IPS-NIHi7 (cell line): Measurements from ENCODE around the gene METTL9.
"Not testable (repeated sequence)": the region's sequence is repeated elsewhere in the genome, so short reads cannot be mapped to it uniquely, and the experiment has no call there.

Experiments
- DNase-seq: peaks from one replicate; pipeline ENCODE4 v3.0.0; 2012; ENCODE audit warnings: mixed read lengths; ENCODE audit errors: extremely low spot score

METTL9 gene

GRCh38 chr16:21663889-21664647 is 64.7 kb downstream of the METTL9 start, which contains the start of gene OTOA:
Gene OTOA, plus strand, starts transcription at chr16:21663968. Its CDS starts 14,547 bp downstream, at chr16:21678515.
- peak; percentile 64 for DNase-seq

- DNase-seq = no peak
These were observed 65.6 kb downstream of the METTL9 start for GRCh38 chr16:21664801-21665492.

GRCh38 chr16:21666772-21667171 is 67.4 kb downstream of the METTL9 start:
- no peak for DNase-seq

- no peak for DNase-seq
These were observed 68.2 kb downstream of the METTL9 start for GRCh38 chr16:21667575-21667974.

- DNase-seq = no peak
These were observed 74.1 kb downstream of the METTL9 start for GRCh38 chr16:21673469-21673868.

- DNase-seq = not testable (repeated sequence)
These were observed 75.1 kb downstream of the METTL9 start for GRCh38 chr16:21674456-21674855.

GRCh38 chr16:21680714-21681113 is 81.3 kb downstream of the METTL9 start:
- not testable (repeated sequence) for DNase-seq

- DNase-seq = no peak
These were observed 83.8 kb downstream of the METTL9 start for GRCh38 chr16:21683184-21683583.

GRCh38 chr16:21684199-21684598 is 84.8 kb downstream of the METTL9 start:
- peak; percentile 76 for DNase-seq

GRCh38 chr16:21685034-21685455 is 85.7 kb downstream of the METTL9 start:
- peak; percentile 89 for DNase-seq

GRCh38 chr16:21689107-21689506 is 89.7 kb downstream of the METTL9 start:
- DNase-seq = no peak

GRCh38 chr16:21690967-21691366 is 91.6 kb downstream of the METTL9 start:
- DNase-seq = not testable (repeated sequence)

- no peak for DNase-seq
These were observed 95.2 kb downstream of the METTL9 start for GRCh38 chr16:21694609-21695008.

GRCh38 chr16:21697032-21697431 is 97.7 kb downstream of the METTL9 start:
- DNase-seq = no peak

GRCh38 chr16:21698169-21699032 is 99.0 kb downstream of the METTL9 start:
- no peak for DNase-seq

GRCh38 chr16:21701271-21701670 is 101.9 kb downstream of the METTL9 start:
- no peak for DNase-seq

GRCh38 chr16:21702276-21702675 is 102.9 kb downstream of the METTL9 start:
- no peak for DNase-seq

- no peak for DNase-seq
These were observed 103.8 kb downstream of the METTL9 start for GRCh38 chr16:21703156-21703555.

GRCh38 chr16:21703589-21704174 is 104.3 kb downstream of the METTL9 start:
- DNase-seq = no peak

- DNase-seq = no peak
These were observed 104.9 kb downstream of the METTL9 start for GRCh38 chr16:21704266-21704665.

GRCh38 chr16:21704733-21705132 is 105.4 kb downstream of the METTL9 start:
- no peak for DNase-seq
